ENCODE results near the gene SORCS2. TPM values are rescaled to one million over a fixed set of nuclear protein-coding genes. Genes with fewer than 3 reads are reported as not detected.

SORCS2 gene
- total RNA-seq, 6 experiments from 2014 or later, result 0.18 to 6.2 (median 3.1) TPM

GRCh38 chr4:7462509-7462971 lies 270.2 kb downstream of the SORCS2 start:
- WGBS (ENCODE audit: insufficient coverage, low coverage, low lambda C conversion rate, missing lambda C conversion rate), result 19% methylated on average over 8 of the region's 11 CpGs

GRCh38 chr4:7463566-7464258 lies 271.4 kb downstream of the SORCS2 start:
- intact Hi-C loops (cut with DNase I), result loop anchor here in 1 of 2 donors (5.0 to 10.0 kb wide), 2 partner anchors 126 to 251 kb away; no protein-coding TSS in a partner anchor
- ATAC-seq, result peak; percentile 14 to 69 (median 46)
- no peaks in the 10 kb centered on the region for H3K9me3 ChIP-seq
- H3K27me3 ChIP-seq, result no peaks in the 10 kb centered on the region
- DNase-seq, result no peak
- 36% methylated on average over 6 of the region's 20 CpGs for WGBS (ENCODE audit: insufficient coverage, low coverage, low lambda C conversion rate, missing lambda C conversion rate)
- no peaks in the 10 kb centered on the region for H3K36me3 ChIP-seq
- H3K4me3 ChIP-seq, result no peak overlapping the region
- H3K4me1 ChIP-seq, result peaks cover 0 to 23% (median 8%) of the 10 kb centered on the region in 4 donors
- peak overlapping the region in 1 of 3 donors; percentile 44 for H3K27ac ChIP-seq
- TF ChIP-seq CTCF (IDR thresholded peaks at IDR 0.05), result no peak
- no peak for TF ChIP-seq POLR2A (IDR thresholded peaks at IDR 0.05)

More at GRCh38 chr4:7462509-7462971, 270.2 kb downstream of the SORCS2 start:
- ATAC-seq, result peak; percentile 80 to 86 (median 81)
- intact Hi-C loops (cut with DNase I), result loop anchor here in 1 of 2 donors (5.0 to 10.0 kb wide), 2 partner anchors 125 to 252 kb away; no protein-coding TSS in a partner anchor
- H3K27me3 ChIP-seq, result no peaks in the 10 kb centered on the region
- H3K9me3 ChIP-seq, result no peaks in the 10 kb centered on the region
- no peaks in the 10 kb centered on the region for H3K36me3 ChIP-seq
- DNase-seq, result peak in 2 of 3 donors; percentile 55 to 69
- TF ChIP-seq CTCF (IDR thresholded peaks at IDR 0.05) (peak; percentile 60 to 73 (median 66)), POLR2A (IDR thresholded peaks at IDR 0.05) (no peak)
- H3K4me3 ChIP-seq, result no peak overlapping the region
- H3K27ac ChIP-seq, result peak overlapping the region in 1 of 3 donors; percentile 34
- H3K4me1 ChIP-seq, result peaks cover 0 to 23% (median 8%) of the 10 kb centered on the region in 4 donors

GRCh38 chr4:7464259-7464655 lies 271.9 kb downstream of the SORCS2 start:
- WGBS (ENCODE audit: insufficient coverage, low coverage, low lambda C conversion rate, missing lambda C conversion rate), result 82% methylated on average over 5 of the region's 5 CpGs

GRCh38 chr4:7465017-7465416 lies 272.7 kb downstream of the SORCS2 start:
- intact Hi-C loops (cut with DNase I), result loop anchor here in 1 of 2 donors (10.0 kb wide), 1 partner anchor 250 kb away; no protein-coding TSS in a partner anchor
- Histone ChIP-seq H3K9me3 (no peaks in the 10 kb centered on the region), H3K4me1 (peaks cover 0 to 23% (median 8%) of the 10 kb centered on the region in 4 donors), H3K27ac (no peak overlapping the region), H3K27me3 (no peaks in the 10 kb centered on the region), H3K36me3 (no peaks in the 10 kb centered on the region), H3K4me3 (no peak overlapping the region)
- TF ChIP-seq CTCF (IDR thresholded peaks at IDR 0.05) (no peak), POLR2A (IDR thresholded peaks at IDR 0.05) (no peak)
- DNase-seq, result no peak
- ATAC-seq, result no peak
- 100% methylated on average over 2 of the region's 9 CpGs for WGBS (ENCODE audit: insufficient coverage, low coverage, low lambda C conversion rate, missing lambda C conversion rate)

More at GRCh38 chr4:7464259-7464655, 271.9 kb downstream of the SORCS2 start:
- no peak for TF ChIP-seq POLR2A (IDR thresholded peaks at IDR 0.05)
- TF ChIP-seq CTCF (IDR thresholded peaks at IDR 0.05), result no peak
- peak overlapping the region in 1 of 3 donors; percentile 44 for H3K27ac ChIP-seq
- H3K4me3 ChIP-seq, result no peak overlapping the region
- intact Hi-C loops (cut with DNase I), result loop anchor here in 1 of 2 donors (5.0 to 10.0 kb wide), 2 partner anchors 127 to 251 kb away; no protein-coding TSS in a partner anchor
- peaks cover 0 to 23% (median 8%) of the 10 kb centered on the region in 4 donors for H3K4me1 ChIP-seq
- no peaks in the 10 kb centered on the region for H3K36me3 ChIP-seq
- DNase-seq (no peak), ATAC-seq (no peak)
- no peaks in the 10 kb centered on the region for H3K9me3 ChIP-seq
- no peaks in the 10 kb centered on the region for H3K27me3 ChIP-seq

Data from right lobe of liver (tissue), 6 donors.